Measurements from ENCODE around the gene GALNT18.

Gene GALNT18

GRCh38 chr11:11510939-11511338 is 110.9 kb downstream of the GALNT18 start:
- no peak overlapping the region for H3K4me3 ChIP-seq (ENCODE audit: low read depth, low read length)
- no peaks in the 10 kb centered on the region for H3K27me3 ChIP-seq (ENCODE audit: control insufficient read depth, insufficient read depth, low read length)
- H3K9me3 ChIP-seq (ENCODE audit: control insufficient read depth, insufficient read depth, low read length), result no peaks in the 10 kb centered on the region
- H3K27ac ChIP-seq (ENCODE audit: low read depth, low read length), result no peak overlapping the region
- no peak overlapping the region for H3K9ac ChIP-seq (ENCODE audit: low read depth, low read length)
- no peaks in the 10 kb centered on the region for H3K36me3 ChIP-seq (ENCODE audit: control insufficient read depth, insufficient read depth, low read length)
- peaks cover 5% of the 10 kb centered on the region for H3K4me1 ChIP-seq (ENCODE audit: control insufficient read depth, insufficient read depth, low read length)

- no peaks in the 10 kb centered on the region for H3K36me3 ChIP-seq (ENCODE audit: control insufficient read depth, insufficient read depth, low read length)
- peaks cover 16% of the 10 kb centered on the region for H3K4me1 ChIP-seq (ENCODE audit: control insufficient read depth, insufficient read depth, low read length)
- no peaks in the 10 kb centered on the region for H3K27me3 ChIP-seq (ENCODE audit: control insufficient read depth, insufficient read depth, low read length)
- H3K9ac ChIP-seq (ENCODE audit: low read depth, low read length), result no peak overlapping the region
- no peaks in the 10 kb centered on the region for H3K9me3 ChIP-seq (ENCODE audit: control insufficient read depth, insufficient read depth, low read length)
- no peak overlapping the region for H3K4me3 ChIP-seq (ENCODE audit: low read depth, low read length)
- H3K27ac ChIP-seq (ENCODE audit: low read depth, low read length), result no peak overlapping the region
These were observed 116.1 kb downstream of the GALNT18 start for GRCh38 chr11:11505692-11506091.

GRCh38 chr11:11505190-11505589 is 116.6 kb downstream of the GALNT18 start:
- H3K4me1 ChIP-seq (ENCODE audit: control insufficient read depth, insufficient read depth, low read length), result peaks cover 17% of the 10 kb centered on the region
- H3K4me3 ChIP-seq (ENCODE audit: low read depth, low read length), result no peak overlapping the region
- H3K9me3 ChIP-seq (ENCODE audit: control insufficient read depth, insufficient read depth, low read length), result no peaks in the 10 kb centered on the region
- H3K9ac ChIP-seq (ENCODE audit: low read depth, low read length), result no peak overlapping the region
- no peaks in the 10 kb centered on the region for H3K27me3 ChIP-seq (ENCODE audit: control insufficient read depth, insufficient read depth, low read length)
- no peaks in the 10 kb centered on the region for H3K36me3 ChIP-seq (ENCODE audit: control insufficient read depth, insufficient read depth, low read length)
- H3K27ac ChIP-seq (ENCODE audit: low read depth, low read length), result no peak overlapping the region

GRCh38 chr11:11504071-11504470 is 117.7 kb downstream of the GALNT18 start:
- Histone ChIP-seq H3K9ac (ENCODE audit: low read depth, low read length) (no peak overlapping the region), H3K4me1 (ENCODE audit: control insufficient read depth, insufficient read depth, low read length) (peaks cover 17% of the 10 kb centered on the region), H3K27me3 (ENCODE audit: control insufficient read depth, insufficient read depth, low read length) (no peaks in the 10 kb centered on the region), H3K36me3 (ENCODE audit: control insufficient read depth, insufficient read depth, low read length) (no peaks in the 10 kb centered on the region), H3K4me3 (ENCODE audit: low read depth, low read length) (no peak overlapping the region), H3K9me3 (ENCODE audit: control insufficient read depth, insufficient read depth, low read length) (no peaks in the 10 kb centered on the region), H3K27ac (ENCODE audit: low read depth, low read length) (no peak overlapping the region)

GRCh38 chr11:11502263-11502861 is 119.4 kb downstream of the GALNT18 start:
- H3K27me3 ChIP-seq (ENCODE audit: control insufficient read depth, insufficient read depth, low read length), result no peaks in the 10 kb centered on the region
- no peak overlapping the region for H3K27ac ChIP-seq (ENCODE audit: low read depth, low read length)
- peaks cover 17% of the 10 kb centered on the region for H3K4me1 ChIP-seq (ENCODE audit: control insufficient read depth, insufficient read depth, low read length)
- H3K36me3 ChIP-seq (ENCODE audit: control insufficient read depth, insufficient read depth, low read length), result no peaks in the 10 kb centered on the region
- no peak overlapping the region for H3K9ac ChIP-seq (ENCODE audit: low read depth, low read length)
- H3K9me3 ChIP-seq (ENCODE audit: control insufficient read depth, insufficient read depth, low read length), result no peaks in the 10 kb centered on the region
- no peak overlapping the region for H3K4me3 ChIP-seq (ENCODE audit: low read depth, low read length)

- Histone ChIP-seq H3K4me1 (ENCODE audit: control insufficient read depth, insufficient read depth, low read length) (peaks cover 17% of the 10 kb centered on the region), H3K27ac (ENCODE audit: low read depth, low read length) (no peak overlapping the region), H3K36me3 (ENCODE audit: control insufficient read depth, insufficient read depth, low read length) (no peaks in the 10 kb centered on the region), H3K27me3 (ENCODE audit: control insufficient read depth, insufficient read depth, low read length) (no peaks in the 10 kb centered on the region), H3K9me3 (ENCODE audit: control insufficient read depth, insufficient read depth, low read length) (no peaks in the 10 kb centered on the region), H3K4me3 (ENCODE audit: low read depth, low read length) (no peak overlapping the region), H3K9ac (ENCODE audit: low read depth, low read length) (no peak overlapping the region)
These were observed 120.1 kb downstream of the GALNT18 start for GRCh38 chr11:11501546-11502262.

GRCh38 chr11:11500744-11501487 is 120.9 kb downstream of the GALNT18 start:
- H3K36me3 ChIP-seq (ENCODE audit: control insufficient read depth, insufficient read depth, low read length), result no peaks in the 10 kb centered on the region
- H3K27ac ChIP-seq (ENCODE audit: low read depth, low read length), result no peak overlapping the region
- H3K9ac ChIP-seq (ENCODE audit: low read depth, low read length), result no peak overlapping the region
- H3K4me3 ChIP-seq (ENCODE audit: low read depth, low read length), result no peak overlapping the region
- H3K9me3 ChIP-seq (ENCODE audit: control insufficient read depth, insufficient read depth, low read length), result no peaks in the 10 kb centered on the region
- H3K4me1 ChIP-seq (ENCODE audit: control insufficient read depth, insufficient read depth, low read length), result peaks cover 17% of the 10 kb centered on the region
- H3K27me3 ChIP-seq (ENCODE audit: control insufficient read depth, insufficient read depth, low read length), result no peaks in the 10 kb centered on the region

GRCh38 chr11:11499300-11499699 is 122.5 kb downstream of the GALNT18 start:
- Histone ChIP-seq H3K9ac (ENCODE audit: low read depth, low read length) (no peak overlapping the region), H3K9me3 (ENCODE audit: control insufficient read depth, insufficient read depth, low read length) (no peaks in the 10 kb centered on the region), H3K36me3 (ENCODE audit: control insufficient read depth, insufficient read depth, low read length) (no peaks in the 10 kb centered on the region), H3K27me3 (ENCODE audit: control insufficient read depth, insufficient read depth, low read length) (no peaks in the 10 kb centered on the region), H3K4me3 (ENCODE audit: low read depth, low read length) (no peak overlapping the region), H3K4me1 (ENCODE audit: control insufficient read depth, insufficient read depth, low read length) (peaks cover 17% of the 10 kb centered on the region), H3K27ac (ENCODE audit: low read depth, low read length) (no peak overlapping the region)

- H3K27me3 ChIP-seq (ENCODE audit: control insufficient read depth, insufficient read depth, low read length), result no peaks in the 10 kb centered on the region
- H3K9me3 ChIP-seq (ENCODE audit: control insufficient read depth, insufficient read depth, low read length), result no peaks in the 10 kb centered on the region
- H3K36me3 ChIP-seq (ENCODE audit: control insufficient read depth, insufficient read depth, low read length), result no peaks in the 10 kb centered on the region
- H3K27ac ChIP-seq (ENCODE audit: low read depth, low read length), result no peak overlapping the region
- H3K9ac ChIP-seq (ENCODE audit: low read depth, low read length), result no peak overlapping the region
- peaks cover 17% of the 10 kb centered on the region for H3K4me1 ChIP-seq (ENCODE audit: control insufficient read depth, insufficient read depth, low read length)
- no peak overlapping the region for H3K4me3 ChIP-seq (ENCODE audit: low read depth, low read length)
These were observed 123.6 kb downstream of the GALNT18 start for GRCh38 chr11:11498195-11498594.

GRCh38 chr11:11496879-11497278 is 124.9 kb downstream of the GALNT18 start:
- Histone ChIP-seq H3K9ac (ENCODE audit: low read depth, low read length) (no peak overlapping the region), H3K27ac (ENCODE audit: low read depth, low read length) (no peak overlapping the region), H3K9me3 (ENCODE audit: control insufficient read depth, insufficient read depth, low read length) (no peaks in the 10 kb centered on the region), H3K36me3 (ENCODE audit: control insufficient read depth, insufficient read depth, low read length) (no peaks in the 10 kb centered on the region), H3K4me3 (ENCODE audit: low read depth, low read length) (no peak overlapping the region), H3K4me1 (ENCODE audit: control insufficient read depth, insufficient read depth, low read length) (peaks cover 8% of the 10 kb centered on the region), H3K27me3 (ENCODE audit: control insufficient read depth, insufficient read depth, low read length) (no peaks in the 10 kb centered on the region)

GRCh38 chr11:11494348-11494747 is 127.5 kb downstream of the GALNT18 start:
- Histone ChIP-seq H3K27ac (ENCODE audit: low read depth, low read length) (no peak overlapping the region), H3K9ac (ENCODE audit: low read depth, low read length) (no peak overlapping the region), H3K36me3 (ENCODE audit: control insufficient read depth, insufficient read depth, low read length) (no peaks in the 10 kb centered on the region), H3K27me3 (ENCODE audit: control insufficient read depth, insufficient read depth, low read length) (no peaks in the 10 kb centered on the region), H3K4me3 (ENCODE audit: low read depth, low read length) (no peak overlapping the region), H3K4me1 (ENCODE audit: control insufficient read depth, insufficient read depth, low read length) (no peaks in the 10 kb centered on the region), H3K9me3 (ENCODE audit: control insufficient read depth, insufficient read depth, low read length) (no peaks in the 10 kb centered on the region)
